Effector memory CD8-positive, alpha-beta T cell (primary cell): ENCODE data around the gene GAPDHS.

Experiments used
- ATAC-seq: fragments of 150-1000 bp; cut with Tn5 transposase; replicated peaks from 2 replicates; pipeline ENCODE4 v1.10.0; 2021; ENCODE audit warnings: mild to moderate bottlenecking, moderate library complexity
- DNase-seq, 3 experiments: peaks; one replicate each; pipeline ENCODE4 v3.0.0; 2021
- H3K27ac Mint-ChIP-seq, 2 donors: one replicate each; pipeline ENCODE4 v1.8.0; 2022; ENCODE audit warnings: mild to moderate bottlenecking in 2 of 2, mixed read lengths in 2 of 2, moderate library complexity in 2 of 2
- H3K27me3 Mint-ChIP-seq, 2 donors: one replicate each; pipeline ENCODE4 v1.8.0; 2022; ENCODE audit warnings: mixed read lengths in 2 of 2
- H3K36me3 Mint-ChIP-seq: one replicate; pipeline ENCODE4 v1.8.0; 2022; ENCODE audit warnings: mild to moderate bottlenecking, moderate library complexity, mixed read lengths; ENCODE audit not compliant: insufficient read depth
- H3K4me1 Mint-ChIP-seq, 2 donors: one replicate each; pipeline ENCODE4 v1.8.0; 2022; ENCODE audit warnings: low read depth in 2 of 2, mixed read lengths in 2 of 2
- H3K4me3 Mint-ChIP-seq, 2 donors: one replicate each; pipeline ENCODE4 v1.8.0; 2022; ENCODE audit warnings: mild to moderate bottlenecking in 2 of 2, mixed read lengths in 2 of 2, moderate library complexity in 2 of 2
- H3K9me3 Mint-ChIP-seq, 2 donors: one replicate each; pipeline ENCODE4 v1.8.0; 2022; ENCODE audit warnings: mixed read lengths in 2 of 2
- total RNA-seq, 9 experiments: gene quantifications; one replicate each; lab custom pipeline; 2026; lab: John Stamatoyannopoulos, UW

The GAPDHS gene
- 0 to 0.07 (median 0) reads per million in 9 experiments for total RNA-seq

GRCh38 chr19:35533201-35533821 lies at the start of gene GAPDHS:
GAPDHS (plus strand) TSS chr19:35533456; CDS start chr19:35533528, 72 bp downstream.
- peaks cover 64 to 78% of the 10 kb centered on the region in 2 donors for H3K27me3 Mint-ChIP-seq
- DNase-seq (no peak), ATAC-seq (no peak)
- H3K9me3 Mint-ChIP-seq: no peaks in the 10 kb centered on the region
- peaks cover 9 to 10% of the 10 kb centered on the region in 2 donors for H3K4me1 Mint-ChIP-seq
- H3K36me3 Mint-ChIP-seq: no peaks in the 10 kb centered on the region
- peak within 1 kb of the TSS; percentile 57 to 73 for H3K4me3 Mint-ChIP-seq
- no peak within 1 kb of the TSS for H3K27ac Mint-ChIP-seq

DNA sequence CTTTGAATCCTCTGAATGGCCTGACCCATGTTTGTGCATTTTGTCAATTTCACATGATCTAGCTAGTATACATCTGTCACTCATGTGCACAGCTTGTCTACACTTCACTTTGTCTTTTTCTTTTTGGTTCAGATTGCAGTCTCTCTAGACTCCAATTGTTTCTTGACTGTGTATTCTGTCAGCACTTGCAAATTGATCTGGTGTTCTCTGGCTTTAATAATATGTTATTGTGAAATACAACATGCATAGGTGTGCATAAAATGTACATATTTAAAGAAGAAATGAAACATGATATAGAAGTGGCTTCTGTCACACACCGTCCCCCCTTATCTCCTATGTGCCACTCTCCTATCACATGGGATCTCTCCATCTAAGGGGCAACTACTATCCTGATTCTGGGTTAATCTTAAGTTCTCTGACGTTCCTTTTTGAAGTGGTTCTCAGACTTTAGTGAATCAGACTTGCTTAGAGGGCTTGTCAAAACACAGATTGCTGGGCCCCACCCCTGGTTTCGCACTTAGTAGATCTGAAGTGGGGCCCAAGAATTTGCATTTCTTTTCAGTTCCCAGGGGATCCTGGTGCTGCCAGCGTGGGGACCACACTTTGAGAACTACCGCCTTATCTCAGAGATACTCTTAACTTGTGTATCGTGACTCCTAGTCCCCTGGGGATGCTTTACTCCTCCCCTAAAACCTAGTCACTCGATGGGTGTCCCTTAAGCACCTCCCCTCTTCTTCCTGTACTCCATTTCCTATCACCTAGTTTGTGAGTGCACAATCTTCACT lies 48.8 kb upstream of the GAPDHS start:
- Mint-ChIP-seq H3K36me3 (no peaks in the 10 kb centered on the region), H3K4me1 (peaks cover 0 to 2% of the 10 kb centered on the region in 2 donors), H3K27ac (no peak overlapping the region), H3K9me3 (no peaks in the 10 kb centered on the region), H3K27me3 (peaks cover 4 to 30% of the 10 kb centered on the region in 2 donors), H3K4me3 (no peak overlapping the region)
- DNase-seq (no peak), ATAC-seq (peak; percentile 12)

DNA sequence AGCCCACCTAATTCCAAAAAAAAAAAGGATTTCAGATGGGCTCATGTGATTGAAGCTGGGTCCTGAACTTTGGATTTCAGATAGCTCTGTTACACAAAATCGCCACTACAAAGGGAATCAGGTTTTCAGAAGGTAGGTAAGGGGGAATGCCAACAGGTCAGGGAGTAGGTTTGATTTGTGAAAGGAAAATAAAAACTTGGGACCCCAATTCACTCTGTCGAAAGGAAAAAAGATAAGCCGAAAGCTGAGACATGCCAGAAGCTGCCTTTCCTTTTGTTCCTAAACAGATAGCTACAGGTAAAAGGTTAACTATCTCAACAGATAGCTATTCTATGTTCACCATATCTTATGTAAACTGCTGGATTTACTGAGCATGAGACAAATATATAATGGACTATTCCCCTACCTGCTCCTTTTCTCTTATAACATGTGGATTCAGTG lies 47.0 kb upstream of the GAPDHS start:
- Mint-ChIP-seq H3K4me1 (peaks cover 0 to 2% of the 10 kb centered on the region in 2 donors), H3K36me3 (no peaks in the 10 kb centered on the region), H3K27ac (no peak overlapping the region), H3K27me3 (peaks cover 20 to 48% of the 10 kb centered on the region in 2 donors), H3K9me3 (no peaks in the 10 kb centered on the region), H3K4me3 (no peak overlapping the region)
- ATAC-seq (no peak), DNase-seq (no peak)

DNA sequence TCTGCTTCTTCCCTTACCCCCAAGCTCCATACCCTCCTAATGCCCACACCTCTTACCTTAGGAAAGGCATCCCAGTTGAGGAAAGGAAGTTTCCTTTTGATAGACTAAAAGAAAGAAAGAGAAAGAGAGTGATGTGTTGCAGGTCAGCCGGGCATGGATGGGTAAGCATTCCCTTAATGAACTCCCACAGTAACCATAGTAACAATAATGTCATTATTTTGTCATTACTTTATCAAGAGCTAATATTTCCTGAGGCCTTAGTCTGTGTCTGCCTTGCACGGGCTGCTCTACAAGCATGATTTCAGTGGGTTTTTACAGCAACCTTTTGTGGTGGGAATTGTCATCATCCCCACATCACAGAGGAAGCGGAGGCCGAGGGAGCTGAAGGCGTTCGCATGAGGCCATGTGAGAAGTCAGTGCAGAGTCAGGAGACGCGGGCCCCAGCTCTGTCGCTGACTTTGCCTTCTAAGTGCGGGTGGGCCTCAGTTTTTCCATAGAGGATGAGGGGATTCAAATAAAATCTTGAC lies 45.5 kb upstream of the GAPDHS start:
- DNase-seq: no peak
- ATAC-seq: no peak
- peaks cover 31 to 63% of the 10 kb centered on the region in 2 donors for H3K27me3 Mint-ChIP-seq
- H3K27ac Mint-ChIP-seq: no peak overlapping the region
- no peak overlapping the region for H3K4me3 Mint-ChIP-seq
- no peaks in the 10 kb centered on the region for H3K9me3 Mint-ChIP-seq
- H3K36me3 Mint-ChIP-seq: no peaks in the 10 kb centered on the region
- H3K4me1 Mint-ChIP-seq: peaks cover 0 to 2% of the 10 kb centered on the region in 2 donors

- peaks cover 0 to 2% of the 10 kb centered on the region in 2 donors for H3K4me1 Mint-ChIP-seq
- H3K9me3 Mint-ChIP-seq: no peaks in the 10 kb centered on the region
- no peak for DNase-seq
- no peak for ATAC-seq
- H3K36me3 Mint-ChIP-seq: no peaks in the 10 kb centered on the region
- H3K27ac Mint-ChIP-seq: no peak overlapping the region
- H3K27me3 Mint-ChIP-seq: peaks cover 29 to 66% of the 10 kb centered on the region in 2 donors
- no peak overlapping the region for H3K4me3 Mint-ChIP-seq
These were observed 44.6 kb upstream of the GAPDHS start for GRCh38 chr19:35488677-35489076.

DNA sequence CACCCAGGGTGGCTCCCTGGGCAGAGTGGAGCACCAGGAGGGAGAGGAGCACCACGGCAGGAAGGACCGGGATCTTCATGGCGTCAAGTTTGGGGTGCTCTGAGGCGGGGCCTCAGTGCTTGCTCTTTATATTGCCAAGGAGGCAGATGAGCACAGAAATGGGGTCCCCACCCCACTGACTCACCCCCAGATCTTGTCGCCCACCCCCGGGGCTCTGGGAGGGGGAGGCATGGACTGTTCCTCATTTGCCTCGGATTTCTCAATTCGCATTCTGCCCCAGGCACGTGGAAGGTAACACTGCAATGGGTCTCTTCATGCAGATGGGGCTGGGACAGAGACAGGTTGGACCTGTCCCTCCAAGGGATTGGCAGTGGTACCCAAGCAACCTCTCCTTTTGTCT lies 42.9 kb upstream of the GAPDHS start, which contains the start of gene KRTDAP:
Gene KRTDAP (minus strand): TSS at position 101 of the 400 bp plus-strand sequence. CDS start 22 bp downstream, at position 79.
- Mint-ChIP-seq H3K4me3 (no peak within 1 kb of the TSS), H3K9me3 (no peaks in the 10 kb centered on the region), H3K4me1 (peaks cover 2 to 3% of the 10 kb centered on the region in 2 donors), H3K27ac (no peak within 1 kb of the TSS), H3K27me3 (peaks cover 29 to 66% of the 10 kb centered on the region in 2 donors), H3K36me3 (no peaks in the 10 kb centered on the region)
- DNase-seq (no peak), ATAC-seq (no peak)

GRCh38 chr19:35491836-35492360 lies 41.4 kb upstream of the GAPDHS start:
- H3K36me3 Mint-ChIP-seq: peaks cover 2% of the 10 kb centered on the region
- H3K27me3 Mint-ChIP-seq: peaks cover 29 to 61% of the 10 kb centered on the region in 2 donors
- DNase-seq (no peak), ATAC-seq (no peak)
- H3K4me3 Mint-ChIP-seq: no peak overlapping the region
- H3K27ac Mint-ChIP-seq: no peak overlapping the region
- H3K9me3 Mint-ChIP-seq: no peaks in the 10 kb centered on the region
- H3K4me1 Mint-ChIP-seq: peaks cover 4 to 5% of the 10 kb centered on the region in 2 donors

- Mint-ChIP-seq H3K9me3 (no peaks in the 10 kb centered on the region), H3K27ac (no peak overlapping the region), H3K27me3 (peaks cover 29 to 41% of the 10 kb centered on the region in 2 donors), H3K4me1 (peaks cover 4 to 5% of the 10 kb centered on the region in 2 donors), H3K4me3 (no peak overlapping the region), H3K36me3 (peaks cover 2% of the 10 kb centered on the region)
- DNase-seq (no peak), ATAC-seq (no peak)
These were observed 39.3 kb upstream of the GAPDHS start for GRCh38 chr19:35493971-35494370.

- H3K36me3 Mint-ChIP-seq: peaks cover 2% of the 10 kb centered on the region
- H3K4me1 Mint-ChIP-seq: peaks cover 4 to 5% of the 10 kb centered on the region in 2 donors
- DNase-seq (peak; percentile 57 to 63 (median 59)), ATAC-seq (peak; percentile 98)
- peak overlapping the region in 1 of 2 donors; percentile 31 for H3K27ac Mint-ChIP-seq
- H3K27me3 Mint-ChIP-seq: peaks cover 22 to 27% of the 10 kb centered on the region in 2 donors
- H3K9me3 Mint-ChIP-seq: no peaks in the 10 kb centered on the region
- no peak overlapping the region for H3K4me3 Mint-ChIP-seq
These were observed 37.9 kb upstream of the GAPDHS start for GRCh38 chr19:35495107-35496064.

DNA sequence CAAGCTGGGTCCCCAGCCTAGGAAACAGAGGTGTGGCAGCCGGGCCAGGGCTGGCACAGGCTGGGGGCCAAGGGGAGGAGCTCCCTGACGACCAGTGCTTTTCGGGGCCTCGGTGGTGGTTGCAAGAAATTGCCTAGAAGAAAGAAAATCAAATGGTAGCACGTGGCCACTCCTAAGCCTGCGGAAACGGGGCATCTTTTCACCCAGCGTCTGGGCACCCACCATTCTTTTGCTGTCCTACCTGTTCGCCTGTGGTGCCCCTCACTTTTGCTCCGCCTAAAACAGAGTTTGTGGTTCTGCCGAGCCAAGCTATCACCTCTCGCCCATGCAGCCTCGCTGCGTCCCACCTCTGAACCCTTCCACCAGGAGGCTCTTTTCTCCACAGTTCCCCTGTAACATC lies 35.9 kb upstream of the GAPDHS start:
- ATAC-seq (no peak), DNase-seq (no peak)
- Mint-ChIP-seq H3K9me3 (no peaks in the 10 kb centered on the region), H3K36me3 (peaks cover 2% of the 10 kb centered on the region), H3K27me3 (peaks cover 18 to 27% of the 10 kb centered on the region in 2 donors), H3K4me3 (no peak overlapping the region), H3K27ac (no peak overlapping the region), H3K4me1 (peaks cover 8 to 11% of the 10 kb centered on the region in 2 donors)

DNA sequence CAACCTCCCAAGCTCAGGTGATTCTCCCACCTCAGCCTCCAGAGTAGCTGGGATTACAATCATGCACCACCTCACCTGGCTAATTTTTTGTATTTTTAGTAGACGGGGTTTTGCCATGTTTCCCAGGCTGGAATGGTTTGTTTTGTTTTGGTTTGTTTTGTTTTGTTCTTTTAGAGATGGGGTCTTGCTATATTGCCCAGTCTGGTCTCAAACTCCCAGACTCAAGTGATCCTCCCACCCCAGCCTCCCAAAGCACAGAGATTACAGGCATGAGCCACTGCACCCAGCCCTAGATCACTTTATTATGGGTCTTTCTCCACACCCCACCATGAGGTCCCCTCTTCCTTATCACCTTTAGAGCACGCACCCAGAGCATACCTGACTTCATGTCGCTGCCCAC lies 35.0 kb upstream of the GAPDHS start:
- H3K27me3 Mint-ChIP-seq: peaks cover 19 to 29% of the 10 kb centered on the region in 2 donors
- H3K4me3 Mint-ChIP-seq: no peak overlapping the region
- H3K4me1 Mint-ChIP-seq: peaks cover 8 to 11% of the 10 kb centered on the region in 2 donors
- DNase-seq (no peak), ATAC-seq (no peak)
- peaks cover 2% of the 10 kb centered on the region for H3K36me3 Mint-ChIP-seq
- no peak overlapping the region for H3K27ac Mint-ChIP-seq
- no peaks in the 10 kb centered on the region for H3K9me3 Mint-ChIP-seq

- ATAC-seq: no peak
- Mint-ChIP-seq H3K9me3 (no peaks in the 10 kb centered on the region), H3K4me1 (peaks cover 8 to 11% of the 10 kb centered on the region in 2 donors), H3K27ac (no peak overlapping the region), H3K4me3 (no peak overlapping the region), H3K27me3 (peaks cover 20 to 37% of the 10 kb centered on the region in 2 donors), H3K36me3 (peaks cover 2% of the 10 kb centered on the region)
- no peak for DNase-seq
These were observed 34.2 kb upstream of the GAPDHS start for GRCh38 chr19:35498984-35499527.
